NCI-H82 (cell line): Measurements from ENCODE around the gene RTN1.

Experiments
- DNase-seq: peaks from one replicate; lab custom pipeline; 2025; lab: John Stamatoyannopoulos, UW

The RTN1 gene

DNA sequence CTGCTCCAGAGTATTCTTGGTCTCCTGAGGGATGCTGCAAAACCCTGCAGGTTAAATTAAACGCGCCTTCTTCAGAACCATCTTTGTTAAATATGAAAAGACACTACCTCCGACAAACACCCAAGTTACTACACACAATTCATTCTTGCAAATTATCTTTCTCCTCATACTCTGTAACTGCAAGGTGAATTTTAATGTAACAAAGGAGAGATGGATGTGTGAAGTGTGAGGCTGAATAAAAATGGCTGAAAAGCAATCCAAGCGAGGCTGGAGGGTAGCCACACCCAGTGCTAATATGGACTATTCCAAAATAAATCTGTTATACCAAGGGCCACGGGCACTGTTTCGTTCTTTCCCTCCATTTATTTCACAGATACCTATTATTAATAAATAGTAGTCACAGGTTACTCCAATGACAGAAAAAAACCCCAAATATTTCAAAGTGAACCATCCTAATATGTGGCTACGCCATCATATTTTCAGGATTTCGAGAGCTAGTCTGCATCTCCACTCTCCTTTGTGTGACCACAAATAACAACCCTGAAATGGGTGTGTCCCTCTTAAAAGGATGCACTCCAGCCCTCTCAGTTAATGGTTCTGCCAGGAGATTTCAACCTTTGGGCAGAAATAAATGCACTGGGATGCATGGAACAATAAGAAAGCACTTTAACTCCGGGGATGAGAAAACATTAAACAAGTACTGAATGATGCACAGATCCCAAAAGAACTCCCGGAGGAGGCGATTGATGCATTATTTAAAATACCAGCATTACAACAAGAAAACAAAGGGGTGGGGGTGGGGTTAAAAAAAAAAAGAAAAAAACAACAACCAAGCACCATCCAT is 240.9 kb downstream of the RTN1 start:
- DNase-seq = no peak

DNA sequence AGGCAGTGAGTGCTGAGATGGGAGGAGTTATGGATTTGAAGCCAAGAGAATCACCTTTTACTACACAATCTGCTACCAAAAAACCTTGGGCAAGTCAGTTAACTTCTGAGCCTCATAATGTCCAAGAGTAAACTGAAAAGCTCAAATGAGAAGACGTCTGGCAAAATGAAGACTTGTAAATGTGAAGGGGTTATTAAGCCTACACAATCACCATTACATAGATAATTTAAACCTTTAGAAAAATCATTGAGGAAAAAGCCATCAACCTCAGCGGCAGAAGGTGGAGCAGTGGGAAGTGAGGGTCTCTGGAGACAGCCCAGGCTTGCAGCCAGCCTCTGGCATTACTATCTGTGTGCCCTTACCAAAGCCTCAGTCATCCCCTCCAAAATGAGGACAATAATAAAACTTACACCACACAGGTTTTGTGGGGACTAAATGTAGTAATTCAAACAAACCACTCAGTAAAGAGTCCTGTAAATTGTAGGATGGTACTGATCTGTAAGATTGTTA is 243.5 kb downstream of the RTN1 start:
- DNase-seq = no peak

- no peak for DNase-seq
Observed at GRCh38 chr14:59622631-59623030, 247.9 kb downstream of the RTN1 start.

DNA sequence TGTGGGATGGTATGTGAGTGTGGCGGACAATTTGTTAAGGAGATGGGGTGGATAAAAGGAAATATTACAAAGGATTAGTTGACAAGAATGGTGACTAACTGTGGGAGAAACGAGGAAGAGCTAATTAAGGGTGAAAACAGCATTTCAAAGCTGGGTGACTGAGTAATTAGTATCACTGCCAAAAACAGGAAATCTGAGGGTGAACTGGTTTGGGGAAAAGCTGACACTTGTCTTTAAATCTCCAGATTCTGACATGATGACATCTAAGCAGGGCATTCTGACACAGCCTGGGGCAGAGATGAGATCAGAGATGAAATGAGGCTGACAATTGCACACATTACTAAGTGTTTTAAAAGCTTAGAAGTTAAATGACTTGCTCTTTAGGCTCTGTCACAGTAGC is 251.5 kb downstream of the RTN1 start:
- DNase-seq = no peak

DNA sequence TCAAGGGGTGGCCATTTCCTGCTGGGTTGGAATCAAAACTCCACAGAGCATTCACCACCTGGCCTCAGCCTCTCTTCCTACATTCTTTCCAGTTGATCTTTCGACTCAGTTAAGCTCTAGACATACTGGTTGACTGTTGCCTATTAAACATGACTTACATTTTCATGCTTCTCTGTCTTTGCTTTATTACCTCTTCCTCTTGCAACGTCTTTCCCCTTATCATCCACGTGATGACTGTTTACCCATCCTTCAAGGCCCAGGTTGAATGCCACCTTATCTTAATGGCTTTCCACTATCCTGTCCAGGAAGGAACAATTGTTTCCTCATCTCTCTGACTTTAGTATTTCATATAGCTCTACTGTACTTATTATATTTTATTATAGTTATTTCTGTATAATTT is 269.5 kb downstream of the RTN1 start:
- DNase-seq = no peak

DNA sequence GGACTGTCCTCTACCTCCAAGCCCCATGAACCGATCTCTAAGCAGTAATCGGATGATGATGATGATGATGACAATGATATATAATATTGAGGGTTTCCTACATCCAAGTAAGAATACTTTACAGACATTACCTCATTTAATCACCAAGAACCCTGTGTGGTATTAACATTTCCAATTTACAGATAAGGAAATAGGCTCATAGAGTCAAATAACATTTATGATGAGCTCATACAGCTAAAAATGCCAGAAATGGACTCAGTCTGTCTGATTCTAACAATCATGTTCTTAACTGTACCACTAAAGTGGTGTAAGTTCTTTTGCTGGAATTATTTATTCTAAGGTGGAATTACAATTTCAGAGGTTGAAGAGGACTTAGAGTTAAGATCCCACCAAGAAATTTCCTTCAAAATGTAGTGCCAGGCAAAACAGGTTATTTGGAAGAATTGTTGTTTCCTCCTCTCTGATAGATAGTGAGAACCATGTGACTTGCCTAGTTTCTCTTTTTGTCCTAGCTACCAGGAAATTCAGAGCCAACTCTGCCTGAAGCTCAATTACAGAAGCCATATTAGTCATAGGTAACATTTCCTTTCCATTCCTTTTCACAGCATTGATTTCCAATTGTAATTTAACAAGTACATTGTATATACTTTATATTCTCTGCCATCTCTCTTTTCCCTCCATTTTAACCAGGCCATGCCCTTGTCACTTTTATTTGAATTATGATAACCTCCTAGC is 270.2 kb downstream of the RTN1 start:
- no peak for DNase-seq

- peak; percentile 53 for DNase-seq
Observed at GRCh38 chr14:59595071-59595470, 275.5 kb downstream of the RTN1 start.

- DNase-seq = peak; percentile 87
Observed at GRCh38 chr14:59591641-59592370, 278.8 kb downstream of the RTN1 start.

DNA sequence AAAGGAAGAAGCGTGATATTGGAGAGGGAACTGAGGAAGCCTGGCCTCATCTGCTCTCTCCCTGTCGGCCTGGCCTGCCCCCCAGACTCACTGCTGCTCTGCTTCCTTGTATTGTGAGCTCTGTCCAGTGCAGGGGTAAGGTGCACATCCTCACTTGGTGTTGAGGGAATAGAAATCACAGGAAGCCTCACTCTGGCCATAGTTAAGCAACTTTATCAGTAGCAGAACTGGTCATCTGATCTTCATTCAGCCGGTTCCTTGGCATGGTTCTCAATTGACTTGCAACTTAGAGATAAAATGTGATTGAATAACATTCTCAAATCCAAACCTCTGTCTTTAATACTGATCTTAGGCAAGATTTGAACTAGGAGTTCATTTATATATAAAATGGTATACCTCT is 282.5 kb downstream of the RTN1 start:
- DNase-seq = no peak

GRCh38 chr14:59585891-59586554 is 284.6 kb downstream of the RTN1 start:
- no peak for DNase-seq

DNA sequence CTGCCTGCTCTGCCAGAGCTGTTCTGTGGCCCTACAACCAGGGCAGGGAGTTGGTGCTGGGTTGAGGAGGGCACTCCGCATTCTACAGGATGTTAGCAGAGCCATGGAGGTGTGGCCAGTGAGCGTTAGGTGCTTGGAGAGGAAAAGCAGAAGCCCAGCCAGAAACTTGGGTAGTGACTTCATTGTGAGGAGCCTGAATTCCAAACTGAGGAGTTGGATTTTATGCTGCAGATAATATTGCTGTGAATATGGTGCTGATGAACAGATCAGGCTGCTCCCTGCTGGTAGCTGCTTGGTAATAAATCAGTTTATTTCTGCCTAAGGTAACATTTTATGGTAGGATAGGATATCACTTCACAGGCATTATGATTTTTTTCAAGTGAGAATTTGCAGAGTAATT is 286.8 kb downstream of the RTN1 start:
- peak; percentile 82 for DNase-seq

GRCh38 chr14:59582845-59583509 is 287.6 kb downstream of the RTN1 start:
- DNase-seq = peak; percentile 100

GRCh38 chr14:59582161-59582560 is 288.4 kb downstream of the RTN1 start:
- peak; percentile 73 for DNase-seq

GRCh38 chr14:59580911-59581310 is 289.7 kb downstream of the RTN1 start:
- no peak for DNase-seq

DNA sequence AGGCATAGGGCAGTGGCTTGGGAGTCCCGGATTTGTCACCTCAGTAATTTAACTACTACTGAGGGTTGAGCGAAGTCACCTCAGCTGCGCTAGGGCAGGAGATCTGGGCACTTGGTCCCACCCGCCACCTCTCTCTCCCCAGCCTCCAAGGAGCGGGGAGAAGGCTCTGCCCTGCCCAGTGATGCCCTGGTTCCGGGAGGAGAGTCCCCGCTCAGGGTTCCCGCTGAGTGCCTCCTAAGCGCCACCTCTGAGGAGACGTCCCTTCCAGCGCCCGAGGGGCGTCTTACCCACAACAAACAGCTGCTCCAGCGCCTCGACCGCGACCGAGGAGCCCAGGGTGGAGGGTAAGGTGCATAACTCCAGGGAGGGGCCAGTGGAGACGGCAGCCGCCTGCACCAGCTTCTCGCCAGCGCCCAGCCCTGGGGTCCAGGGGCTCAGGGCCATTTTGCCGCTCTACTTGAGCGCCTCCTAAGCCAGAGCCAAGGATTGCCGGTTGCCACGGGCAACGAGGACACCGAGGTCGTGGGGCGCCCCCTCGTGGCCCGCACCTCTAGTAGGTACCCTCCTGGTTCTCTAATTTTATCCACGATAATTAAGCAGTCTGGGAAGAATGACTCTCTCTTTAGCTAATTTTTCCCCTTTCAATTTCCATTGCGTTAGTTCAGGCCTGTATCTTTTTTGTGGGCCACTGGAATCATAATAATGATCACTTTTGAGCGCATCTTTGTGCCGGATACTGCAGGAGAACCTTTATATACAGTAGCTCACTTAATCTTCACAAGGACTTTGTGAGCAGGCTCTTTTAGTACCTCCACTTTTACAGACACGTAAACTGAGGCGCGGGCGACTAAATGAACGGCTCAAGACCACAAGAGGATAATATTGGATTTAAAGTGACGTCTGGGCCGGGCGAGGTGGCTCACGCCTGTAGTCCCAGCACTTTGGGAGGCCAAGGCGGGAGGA is 294.0 kb downstream of the RTN1 start, which contains the start of gene CCDC175:
TSS of gene CCDC175 (minus strand) at position 481 of the 963 bp plus-strand sequence. CDS start at position 444, 37 bp downstream.
- DNase-seq = peak; percentile 89

- peak; percentile 93 for DNase-seq
Observed at GRCh38 chr14:59570122-59570521, 300.5 kb downstream of the RTN1 start.

DNA sequence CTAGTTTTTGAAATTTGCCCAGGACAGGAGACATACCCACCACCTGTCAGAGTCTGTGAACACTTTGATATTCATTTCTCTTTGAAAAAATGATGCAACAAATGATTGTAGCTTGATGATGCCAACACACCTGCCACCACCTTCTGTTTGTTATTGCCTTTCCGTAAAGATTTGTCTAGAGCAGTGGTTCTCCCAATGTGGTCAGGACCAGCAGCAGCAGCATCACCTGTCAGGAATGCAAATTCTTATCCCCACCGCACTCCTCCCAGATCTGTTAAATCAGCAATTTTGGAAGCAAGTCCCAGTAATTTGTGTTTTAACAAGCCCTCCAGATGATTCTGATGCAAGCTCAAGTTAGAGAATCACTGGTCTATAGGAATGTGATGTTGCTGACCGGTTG is 303.9 kb downstream of the RTN1 start:
- no peak for DNase-seq

GRCh38 chr14:59566296-59566695 is 304.3 kb downstream of the RTN1 start:
- no peak for DNase-seq

- DNase-seq = no peak
Observed at GRCh38 chr14:59565087-59565486, 305.5 kb downstream of the RTN1 start.

GRCh38 chr14:59564366-59564765 is 306.2 kb downstream of the RTN1 start:
- peak; percentile 61 for DNase-seq
